HEK293 (cell line): ENCODE results near the gene GDF7.

Source experiments
- YY1 ChIP-seq: fragments of 450-650 bp; formaldehyde crosslinking; IDR thresholded peaks from 2 replicates; pipeline ENCODE4 v1.5.1; 2018; ENCODE audit warnings: missing biosample characterization, missing genetic modification characterization
- ZNF10 ChIP-seq: fragments of 450-650 bp; formaldehyde crosslinking; IDR thresholded peaks from 2 replicates; pipeline ENCODE4 v1.5.1; 2017; ENCODE audit warnings: missing biosample characterization, missing genetic modification characterization
- ZNF132 ChIP-seq: fragments of 450-650 bp; formaldehyde crosslinking; IDR thresholded peaks from 2 replicates; pipeline ENCODE4 v1.5.1; 2017; ENCODE audit warnings: missing biosample characterization, missing genetic modification characterization, borderline replicate concordance
- ZNF138 ChIP-seq: fragments of 450-650 bp; formaldehyde crosslinking; IDR thresholded peaks from 2 replicates; pipeline ENCODE4 v1.5.1; 2016; ENCODE audit warnings: missing biosample characterization, missing genetic modification characterization, borderline replicate concordance
- ZNF184 ChIP-seq: fragments of 450-650 bp; IDR thresholded peaks from 2 replicates; pipeline ENCODE4 v1.5.1; 2018; ENCODE audit warnings: missing biosample characterization, mild to moderate bottlenecking, missing genetic modification characterization
- ZNF23 ChIP-seq: fragments of 450-650 bp; formaldehyde crosslinking; IDR thresholded peaks from 2 replicates; pipeline ENCODE4 v1.5.1; 2016; ENCODE audit warnings: missing biosample characterization, missing genetic modification characterization, borderline replicate concordance
- ZNF274 ChIP-seq, 2 experiments: fragments of 200-500 bp in 1 of 2; fragments of 450-650 bp in 1 of 2; sonication (Bioruptor generic) in 1 of 2; formaldehyde crosslinking in 1 of 2; IDR thresholded peaks; 2 replicates each; pipeline versions ENCODE4 v1.5.1 to v1.6.1; 2014 to 2016; ENCODE audit warnings: borderline replicate concordance in 1 of 2, inconsistent platforms in 1 of 2, low read length in 1 of 2, missing biosample characterization in 1 of 2, missing genetic modification characterization in 1 of 2
- ZXDB ChIP-seq: fragments of 450-650 bp; formaldehyde crosslinking; IDR thresholded peaks from 2 replicates; pipeline ENCODE4 v1.5.1; 2016; ENCODE audit warnings: missing biosample characterization, missing genetic modification characterization
- TF ChIP-seq, protein P1 (sequence below): fragments of 450-650 bp; formaldehyde crosslinking; IDR thresholded peaks from 2 replicates; pipeline ENCODE4 v1.5.1; 2016; ENCODE audit warnings: missing biosample characterization, missing genetic modification characterization
- TF ChIP-seq, protein P2 (sequence below): fragments of 450-650 bp; formaldehyde crosslinking; IDR thresholded peaks from 2 replicates; pipeline ENCODE4 v1.5.1; 2016; ENCODE audit warnings: missing biosample characterization, missing genetic modification characterization
- TF ChIP-seq, protein P3 (sequence below): fragments of 450-650 bp; formaldehyde crosslinking; IDR thresholded peaks from 2 replicates; pipeline ENCODE4 v1.5.1; 2016; ENCODE audit warnings: missing biosample characterization, missing genetic modification characterization, borderline replicate concordance
- TF ChIP-seq, protein P4 (sequence below): fragments of 450-650 bp; formaldehyde crosslinking; optimal IDR thresholded peaks from 2 replicates; pipeline ENCODE3; 2016; ENCODE audit warnings: missing biosample characterization, mild to moderate bottlenecking, missing genetic modification characterization
- TF ChIP-seq, protein P5 (sequence below): fragments of 450-650 bp; formaldehyde crosslinking; IDR thresholded peaks from 2 replicates; pipeline ENCODE4 v1.5.1; 2016; ENCODE audit warnings: missing biosample characterization, missing genetic modification characterization
- TF ChIP-seq, protein P6 (sequence below): sonication (generic); formaldehyde crosslinking; IDR thresholded peaks from 2 replicates; pipeline ENCODE4 v1.8.1; 2022; ENCODE audit warnings: mild to moderate bottlenecking, moderate library complexity, missing genetic modification reagents

DNA sequence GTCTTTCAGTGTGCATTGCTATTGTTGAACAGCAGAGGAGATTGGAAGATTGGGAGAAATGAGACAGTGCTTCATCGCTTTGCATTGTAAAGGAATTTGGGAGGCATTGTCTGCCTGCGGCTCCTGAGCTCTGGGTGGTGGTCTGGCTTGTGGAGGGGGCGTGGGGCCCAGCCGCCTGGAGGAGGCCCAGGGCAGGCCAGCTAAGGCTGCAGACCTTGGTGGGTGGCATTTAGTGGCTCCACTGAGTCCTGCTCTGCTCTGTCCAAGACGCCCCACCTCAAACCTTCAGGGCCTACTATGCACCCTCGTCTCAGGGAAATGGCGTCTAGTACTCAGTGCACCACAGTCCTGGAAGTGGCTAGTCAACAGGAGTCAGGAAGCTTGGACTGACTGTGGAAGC, 10.4 kb upstream of the GDF7 start:
- TF ChIP-seq, protein P1, sequence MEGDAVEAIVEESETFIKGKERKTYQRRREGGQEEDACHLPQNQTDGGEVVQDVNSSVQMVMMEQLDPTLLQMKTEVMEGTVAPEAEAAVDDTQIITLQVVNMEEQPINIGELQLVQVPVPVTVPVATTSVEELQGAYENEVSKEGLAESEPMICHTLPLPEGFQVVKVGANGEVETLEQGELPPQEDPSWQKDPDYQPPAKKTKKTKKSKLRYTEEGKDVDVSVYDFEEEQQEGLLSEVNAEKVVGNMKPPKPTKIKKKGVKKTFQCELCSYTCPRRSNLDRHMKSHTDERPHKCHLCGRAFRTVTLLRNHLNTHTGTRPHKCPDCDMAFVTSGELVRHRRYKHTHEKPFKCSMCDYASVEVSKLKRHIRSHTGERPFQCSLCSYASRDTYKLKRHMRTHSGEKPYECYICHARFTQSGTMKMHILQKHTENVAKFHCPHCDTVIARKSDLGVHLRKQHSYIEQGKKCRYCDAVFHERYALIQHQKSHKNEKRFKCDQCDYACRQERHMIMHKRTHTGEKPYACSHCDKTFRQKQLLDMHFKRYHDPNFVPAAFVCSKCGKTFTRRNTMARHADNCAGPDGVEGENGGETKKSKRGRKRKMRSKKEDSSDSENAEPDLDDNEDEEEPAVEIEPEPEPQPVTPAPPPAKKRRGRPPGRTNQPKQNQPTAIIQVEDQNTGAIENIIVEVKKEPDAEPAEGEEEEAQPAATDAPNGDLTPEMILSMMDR (tag by site-specific recombination), result no peak
- TF ChIP-seq, protein P2, sequence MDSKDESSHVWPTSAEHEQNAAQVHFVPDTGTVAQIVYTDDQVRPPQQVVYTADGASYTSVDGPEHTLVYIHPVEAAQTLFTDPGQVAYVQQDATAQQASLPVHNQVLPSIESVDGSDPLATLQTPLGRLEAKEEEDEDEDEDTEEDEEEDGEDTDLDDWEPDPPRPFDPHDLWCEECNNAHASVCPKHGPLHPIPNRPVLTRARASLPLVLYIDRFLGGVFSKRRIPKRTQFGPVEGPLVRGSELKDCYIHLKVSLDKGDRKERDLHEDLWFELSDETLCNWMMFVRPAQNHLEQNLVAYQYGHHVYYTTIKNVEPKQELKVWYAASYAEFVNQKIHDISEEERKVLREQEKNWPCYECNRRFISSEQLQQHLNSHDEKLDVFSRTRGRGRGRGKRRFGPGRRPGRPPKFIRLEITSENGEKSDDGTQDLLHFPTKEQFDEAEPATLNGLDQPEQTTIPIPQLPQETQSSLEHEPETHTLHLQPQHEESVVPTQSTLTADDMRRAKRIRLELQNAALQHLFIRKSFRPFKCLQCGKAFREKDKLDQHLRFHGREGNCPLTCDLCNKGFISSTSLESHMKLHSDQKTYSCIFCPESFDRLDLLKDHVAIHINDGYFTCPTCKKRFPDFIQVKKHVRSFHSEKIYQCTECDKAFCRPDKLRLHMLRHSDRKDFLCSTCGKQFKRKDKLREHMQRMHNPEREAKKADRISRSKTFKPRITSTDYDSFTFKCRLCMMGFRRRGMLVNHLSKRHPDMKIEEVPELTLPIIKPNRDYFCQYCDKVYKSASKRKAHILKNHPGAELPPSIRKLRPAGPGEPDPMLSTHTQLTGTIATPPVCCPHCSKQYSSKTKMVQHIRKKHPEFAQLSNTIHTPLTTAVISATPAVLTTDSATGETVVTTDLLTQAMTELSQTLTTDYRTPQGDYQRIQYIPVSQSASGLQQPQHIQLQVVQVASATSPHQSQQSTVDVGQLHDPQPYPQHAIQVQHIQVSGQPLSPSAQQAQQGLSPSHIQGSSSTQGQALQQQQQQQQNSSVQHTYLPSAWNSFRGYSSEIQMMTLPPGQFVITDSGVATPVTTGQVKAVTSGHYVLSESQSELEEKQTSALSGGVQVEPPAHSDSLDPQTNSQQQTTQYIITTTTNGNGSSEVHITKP (tag by site-specific recombination), result no peak
- TF ChIP-seq ZNF184 (tag by site-specific recombination), result no peak
- no peak for TF ChIP-seq ZNF132 (tag by site-specific recombination)
- no peak for TF ChIP-seq ZNF10 (tag by site-specific recombination)
- no peak for TF ChIP-seq ZNF23 (tag by site-specific recombination)
- TF ChIP-seq, protein P3, sequence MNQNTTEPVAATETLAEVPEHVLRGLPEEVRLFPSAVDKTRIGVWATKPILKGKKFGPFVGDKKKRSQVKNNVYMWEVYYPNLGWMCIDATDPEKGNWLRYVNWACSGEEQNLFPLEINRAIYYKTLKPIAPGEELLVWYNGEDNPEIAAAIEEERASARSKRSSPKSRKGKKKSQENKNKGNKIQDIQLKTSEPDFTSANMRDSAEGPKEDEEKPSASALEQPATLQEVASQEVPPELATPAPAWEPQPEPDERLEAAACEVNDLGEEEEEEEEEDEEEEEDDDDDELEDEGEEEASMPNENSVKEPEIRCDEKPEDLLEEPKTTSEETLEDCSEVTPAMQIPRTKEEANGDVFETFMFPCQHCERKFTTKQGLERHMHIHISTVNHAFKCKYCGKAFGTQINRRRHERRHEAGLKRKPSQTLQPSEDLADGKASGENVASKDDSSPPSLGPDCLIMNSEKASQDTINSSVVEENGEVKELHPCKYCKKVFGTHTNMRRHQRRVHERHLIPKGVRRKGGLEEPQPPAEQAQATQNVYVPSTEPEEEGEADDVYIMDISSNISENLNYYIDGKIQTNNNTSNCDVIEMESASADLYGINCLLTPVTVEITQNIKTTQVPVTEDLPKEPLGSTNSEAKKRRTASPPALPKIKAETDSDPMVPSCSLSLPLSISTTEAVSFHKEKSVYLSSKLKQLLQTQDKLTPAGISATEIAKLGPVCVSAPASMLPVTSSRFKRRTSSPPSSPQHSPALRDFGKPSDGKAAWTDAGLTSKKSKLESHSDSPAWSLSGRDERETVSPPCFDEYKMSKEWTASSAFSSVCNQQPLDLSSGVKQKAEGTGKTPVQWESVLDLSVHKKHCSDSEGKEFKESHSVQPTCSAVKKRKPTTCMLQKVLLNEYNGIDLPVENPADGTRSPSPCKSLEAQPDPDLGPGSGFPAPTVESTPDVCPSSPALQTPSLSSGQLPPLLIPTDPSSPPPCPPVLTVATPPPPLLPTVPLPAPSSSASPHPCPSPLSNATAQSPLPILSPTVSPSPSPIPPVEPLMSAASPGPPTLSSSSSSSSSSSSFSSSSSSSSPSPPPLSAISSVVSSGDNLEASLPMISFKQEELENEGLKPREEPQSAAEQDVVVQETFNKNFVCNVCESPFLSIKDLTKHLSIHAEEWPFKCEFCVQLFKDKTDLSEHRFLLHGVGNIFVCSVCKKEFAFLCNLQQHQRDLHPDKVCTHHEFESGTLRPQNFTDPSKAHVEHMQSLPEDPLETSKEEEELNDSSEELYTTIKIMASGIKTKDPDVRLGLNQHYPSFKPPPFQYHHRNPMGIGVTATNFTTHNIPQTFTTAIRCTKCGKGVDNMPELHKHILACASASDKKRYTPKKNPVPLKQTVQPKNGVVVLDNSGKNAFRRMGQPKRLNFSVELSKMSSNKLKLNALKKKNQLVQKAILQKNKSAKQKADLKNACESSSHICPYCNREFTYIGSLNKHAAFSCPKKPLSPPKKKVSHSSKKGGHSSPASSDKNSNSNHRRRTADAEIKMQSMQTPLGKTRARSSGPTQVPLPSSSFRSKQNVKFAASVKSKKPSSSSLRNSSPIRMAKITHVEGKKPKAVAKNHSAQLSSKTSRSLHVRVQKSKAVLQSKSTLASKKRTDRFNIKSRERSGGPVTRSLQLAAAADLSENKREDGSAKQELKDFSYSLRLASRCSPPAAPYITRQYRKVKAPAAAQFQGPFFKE, result no peak
- no peak for TF ChIP-seq ZNF274 (IDR thresholded peaks at IDR 0.05; ENCODE audit: low read length)
- no peak for TF ChIP-seq ZNF274 (tag by site-specific recombination; IDR thresholded peaks at IDR 0.05; ENCODE audit: borderline replicate concordance)
- TF ChIP-seq, protein P4, sequence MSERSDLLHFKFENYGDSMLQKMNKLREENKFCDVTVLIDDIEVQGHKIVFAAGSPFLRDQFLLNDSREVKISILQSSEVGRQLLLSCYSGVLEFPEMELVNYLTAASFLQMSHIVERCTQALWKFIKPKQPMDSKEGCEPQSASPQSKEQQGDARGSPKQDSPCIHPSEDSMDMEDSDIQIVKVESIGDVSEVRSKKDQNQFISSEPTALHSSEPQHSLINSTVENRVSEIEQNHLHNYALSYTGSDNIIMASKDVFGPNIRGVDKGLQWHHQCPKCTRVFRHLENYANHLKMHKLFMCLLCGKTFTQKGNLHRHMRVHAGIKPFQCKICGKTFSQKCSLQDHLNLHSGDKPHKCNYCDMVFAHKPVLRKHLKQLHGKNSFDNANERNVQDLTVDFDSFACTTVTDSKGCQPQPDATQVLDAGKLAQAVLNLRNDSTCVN (tag by site-specific recombination), result no peak
- TF ChIP-seq, protein P5, sequence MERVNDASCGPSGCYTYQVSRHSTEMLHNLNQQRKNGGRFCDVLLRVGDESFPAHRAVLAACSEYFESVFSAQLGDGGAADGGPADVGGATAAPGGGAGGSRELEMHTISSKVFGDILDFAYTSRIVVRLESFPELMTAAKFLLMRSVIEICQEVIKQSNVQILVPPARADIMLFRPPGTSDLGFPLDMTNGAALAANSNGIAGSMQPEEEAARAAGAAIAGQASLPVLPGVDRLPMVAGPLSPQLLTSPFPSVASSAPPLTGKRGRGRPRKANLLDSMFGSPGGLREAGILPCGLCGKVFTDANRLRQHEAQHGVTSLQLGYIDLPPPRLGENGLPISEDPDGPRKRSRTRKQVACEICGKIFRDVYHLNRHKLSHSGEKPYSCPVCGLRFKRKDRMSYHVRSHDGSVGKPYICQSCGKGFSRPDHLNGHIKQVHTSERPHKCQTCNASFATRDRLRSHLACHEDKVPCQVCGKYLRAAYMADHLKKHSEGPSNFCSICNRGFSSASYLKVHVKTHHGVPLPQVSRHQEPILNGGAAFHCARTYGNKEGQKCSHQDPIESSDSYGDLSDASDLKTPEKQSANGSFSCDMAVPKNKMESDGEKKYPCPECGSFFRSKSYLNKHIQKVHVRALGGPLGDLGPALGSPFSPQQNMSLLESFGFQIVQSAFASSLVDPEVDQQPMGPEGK (tag by site-specific recombination), result no peak
- no peak for TF ChIP-seq ZXDB (tag by site-specific recombination)
- no peak for TF ChIP-seq ZNF138 (tag by site-specific recombination)
- TF ChIP-seq, protein P6, sequence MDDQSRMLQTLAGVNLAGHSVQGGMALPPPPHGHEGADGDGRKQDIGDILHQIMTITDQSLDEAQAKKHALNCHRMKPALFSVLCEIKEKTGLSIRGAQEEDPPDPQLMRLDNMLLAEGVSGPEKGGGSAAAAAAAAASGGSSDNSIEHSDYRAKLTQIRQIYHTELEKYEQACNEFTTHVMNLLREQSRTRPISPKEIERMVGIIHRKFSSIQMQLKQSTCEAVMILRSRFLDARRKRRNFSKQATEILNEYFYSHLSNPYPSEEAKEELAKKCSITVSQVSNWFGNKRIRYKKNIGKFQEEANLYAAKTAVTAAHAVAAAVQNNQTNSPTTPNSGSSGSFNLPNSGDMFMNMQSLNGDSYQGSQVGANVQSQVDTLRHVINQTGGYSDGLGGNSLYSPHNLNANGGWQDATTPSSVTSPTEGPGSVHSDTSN (CRISPR knock-in tag), result no peak
- TF ChIP-seq YY1 (tag by site-specific recombination), result no peak
